ENCODE results near the gene FXYD7.

The FXYD7 gene

GRCh38 chr19:35110974-35111373 is 32.1 kb upstream of the FXYD7 start:
- DNase-seq (ENCODE audit: low read depth in 2 of 2): no peak

GRCh38 chr19:35112995-35113688 is 29.9 kb upstream of the FXYD7 start:
- no peak for DNase-seq (ENCODE audit: low read depth in 2 of 2)

GRCh38 chr19:35114353-35115176 is 28.5 kb upstream of the FXYD7 start:
- peak; percentile 41 to 55 for DNase-seq (ENCODE audit: low read depth in 2 of 2)

- no peak for DNase-seq (ENCODE audit: low read depth in 2 of 2)
Measured at GRCh38 chr19:35115177-35115951, 27.7 kb upstream of the FXYD7 start, which contains the start of gene FXYD3. FXYD3 (plus strand) TSS chr19:35115823; CDS start chr19:35119377, 3,554 bp downstream.

GRCh38 chr19:35116072-35116801 is 26.8 kb upstream of the FXYD7 start:
- no peak for DNase-seq (ENCODE audit: low read depth in 2 of 2)

GRCh38 chr19:35117116-35117515 is 25.9 kb upstream of the FXYD7 start:
- no peak for DNase-seq (ENCODE audit: low read depth in 2 of 2)

- no peak for DNase-seq (ENCODE audit: low read depth in 2 of 2)
Measured at GRCh38 chr19:35117799-35118198, 25.3 kb upstream of the FXYD7 start.

- no peak for DNase-seq (ENCODE audit: low read depth in 2 of 2)
Measured at GRCh38 chr19:35118268-35119020, 24.6 kb upstream of the FXYD7 start.

GRCh38 chr19:35119091-35119490 is 24.0 kb upstream of the FXYD7 start:
- DNase-seq (ENCODE audit: low read depth in 2 of 2): no peak

- no peak for DNase-seq (ENCODE audit: low read depth in 2 of 2)
Measured at GRCh38 chr19:35119578-35120155, 23.4 kb upstream of the FXYD7 start.

- DNase-seq (ENCODE audit: low read depth in 2 of 2): no peak
Measured at GRCh38 chr19:35120492-35120891, 22.6 kb upstream of the FXYD7 start.

- no peak for DNase-seq (ENCODE audit: low read depth in 2 of 2)
Measured at GRCh38 chr19:35120898-35121297, 22.2 kb upstream of the FXYD7 start.

GRCh38 chr19:35122687-35123551 is 20.1 kb upstream of the FXYD7 start:
- DNase-seq (ENCODE audit: low read depth in 2 of 2): no peak

GRCh38 chr19:35123573-35123972 is 19.5 kb upstream of the FXYD7 start:
- DNase-seq (ENCODE audit: low read depth in 2 of 2): no peak

GRCh38 chr19:35124098-35125060 is 18.7 kb upstream of the FXYD7 start:
- DNase-seq (ENCODE audit: low read depth in 2 of 2): peak; percentile 80 to 84

- no peak for DNase-seq (ENCODE audit: low read depth in 2 of 2)
Measured at GRCh38 chr19:35125270-35125717, 17.8 kb upstream of the FXYD7 start.

GRCh38 chr19:35125749-35126623 is 17.1 kb upstream of the FXYD7 start:
- DNase-seq (ENCODE audit: low read depth in 2 of 2): no peak
